Fibroblast of upper back skin (primary cell): ENCODE measurements around the gene C6orf52.
A peak's percentile ranks its signal among the peaks of the same experiment; 100 is the strongest.
"Not testable (repeated sequence)": the region's sequence is repeated elsewhere in the genome, so short reads cannot be mapped to it uniquely, and the experiment has no call there.

Experiments used
- DNase-seq: peaks from one replicate; pipeline ENCODE4 v3.0.0-alpha.2; 2013

The C6orf52 gene

DNA sequence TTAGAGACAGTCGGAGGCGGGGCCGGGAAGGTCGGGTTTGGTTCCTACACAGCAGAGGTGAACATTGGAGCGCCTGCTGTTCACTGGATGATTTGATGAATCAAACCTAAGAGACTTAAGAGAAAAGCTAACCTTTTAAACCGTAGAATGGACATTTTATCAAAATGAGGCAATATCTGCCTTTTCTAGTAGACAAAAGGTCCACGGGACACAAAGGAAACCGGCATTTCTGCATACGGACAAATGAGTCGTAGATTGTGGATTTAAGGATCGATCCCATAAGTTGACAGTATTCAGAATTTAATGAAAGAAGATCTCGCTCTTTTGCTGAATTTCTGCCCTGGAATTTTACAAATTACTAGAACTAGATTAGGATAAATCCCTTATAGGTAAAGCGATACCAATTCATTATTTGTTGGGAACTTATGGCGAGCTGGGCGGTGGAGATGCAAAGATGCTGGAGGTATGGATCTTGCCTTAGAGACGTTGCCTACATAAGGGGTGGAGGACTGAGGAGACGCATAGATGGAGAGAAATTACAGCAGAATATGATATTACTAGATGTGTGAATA is 756 bp upstream of the C6orf52 start:
- DNase-seq = no peak

DNA sequence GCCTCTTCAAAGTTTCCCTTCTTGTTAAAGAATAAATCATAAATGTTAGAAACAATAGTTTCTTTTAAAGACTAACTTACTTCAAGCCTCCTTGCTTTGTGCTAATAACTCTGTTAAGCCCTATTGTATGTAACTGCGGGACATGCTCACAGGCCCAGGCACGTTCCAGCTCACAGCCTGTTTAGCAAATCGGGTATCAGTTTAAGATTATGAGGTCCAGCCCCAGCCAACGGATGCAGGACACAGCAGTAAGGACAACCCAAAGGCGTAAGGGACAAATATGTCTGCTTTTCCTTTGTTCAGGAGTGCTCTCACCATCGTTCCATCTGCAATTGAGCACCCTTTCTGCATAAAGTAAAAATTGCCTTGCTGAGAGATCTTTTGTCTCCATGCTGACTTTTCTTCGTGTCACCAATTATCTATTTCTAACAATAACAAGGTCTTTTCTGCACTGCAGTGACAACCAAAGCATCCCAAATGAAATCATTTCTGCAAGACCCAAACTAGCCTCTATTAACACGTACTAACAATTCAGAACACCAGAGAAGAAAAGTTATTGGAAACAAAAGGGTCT is 1.4 kb downstream of the C6orf52 start:
- DNase-seq = no peak

DNA sequence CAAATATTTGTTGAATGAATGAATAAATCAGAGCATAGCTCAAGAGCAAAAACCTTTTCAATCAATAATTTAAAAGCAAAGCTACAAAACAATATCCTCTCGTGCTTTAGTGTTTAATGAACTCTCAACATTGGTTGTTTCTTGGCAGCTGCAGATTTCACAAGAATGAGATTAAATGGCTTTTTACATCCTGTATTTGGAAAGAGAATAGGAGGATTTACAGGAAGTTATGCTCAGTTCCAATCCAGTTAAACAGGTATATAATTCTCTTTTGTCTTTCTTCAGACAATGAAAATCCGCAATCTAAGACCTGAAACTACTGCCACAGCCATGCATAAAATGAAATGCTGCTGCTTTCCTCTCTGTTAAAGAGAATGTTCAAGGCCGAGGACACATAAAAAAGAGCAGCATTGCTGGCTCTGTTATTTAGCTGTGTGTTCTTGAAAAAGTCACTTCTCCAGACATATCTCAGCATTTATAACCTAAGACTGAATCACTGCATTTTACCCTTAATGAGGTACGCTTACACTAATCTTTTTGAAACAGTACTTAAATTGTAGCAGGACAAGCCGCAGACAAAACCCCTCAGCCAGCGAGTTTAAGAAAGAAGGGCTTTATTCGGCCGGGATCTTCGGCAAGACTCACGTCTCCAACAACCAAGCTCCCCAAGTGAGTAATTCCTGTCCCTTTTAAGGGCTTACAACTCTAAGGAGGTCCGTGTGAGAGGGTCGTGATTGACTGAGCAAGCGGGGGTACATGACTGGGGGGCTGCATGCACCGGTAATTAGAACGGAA is 3.6 kb downstream of the C6orf52 start:
- no peak for DNase-seq

DNA sequence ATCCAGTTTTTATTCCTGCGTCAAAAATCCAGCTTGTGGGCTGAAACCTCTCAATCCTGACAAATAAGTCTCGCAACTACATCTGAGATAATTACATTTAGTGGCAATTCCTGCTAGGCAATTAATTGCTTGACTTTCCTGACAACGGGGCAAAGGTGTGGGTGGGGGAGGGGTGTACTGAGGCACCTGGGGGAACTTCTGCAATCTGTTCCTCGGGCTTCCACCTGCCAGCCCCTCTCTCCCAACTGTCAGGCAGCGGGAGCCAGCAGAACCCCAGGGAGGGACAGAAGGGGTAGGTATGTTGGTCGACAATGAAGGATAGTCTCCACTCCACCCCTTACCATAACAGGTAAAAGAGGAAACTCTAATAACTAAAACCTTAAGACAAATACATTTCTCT is 6.8 kb downstream of the C6orf52 start:
- no peak for DNase-seq

DNA sequence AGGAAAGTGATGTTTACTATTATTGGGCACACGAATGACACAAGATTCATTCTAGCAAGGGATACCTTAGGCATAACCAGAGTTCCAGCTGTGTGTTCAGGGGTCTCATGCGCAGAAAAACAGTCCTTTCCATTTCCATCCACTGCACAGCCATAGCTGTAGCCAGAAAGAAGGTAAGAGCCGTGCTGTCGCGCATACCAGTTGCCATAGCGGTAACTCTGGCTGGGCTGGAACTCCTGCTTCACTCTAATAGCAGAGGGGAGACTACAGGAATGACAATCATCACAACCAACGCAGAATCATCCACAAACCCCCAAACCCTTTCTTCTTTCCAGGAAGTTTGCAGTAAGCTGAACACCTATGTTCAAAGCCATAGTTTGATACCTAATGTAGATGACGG is 7.5 kb downstream of the C6orf52 start:
- no peak for DNase-seq

DNA sequence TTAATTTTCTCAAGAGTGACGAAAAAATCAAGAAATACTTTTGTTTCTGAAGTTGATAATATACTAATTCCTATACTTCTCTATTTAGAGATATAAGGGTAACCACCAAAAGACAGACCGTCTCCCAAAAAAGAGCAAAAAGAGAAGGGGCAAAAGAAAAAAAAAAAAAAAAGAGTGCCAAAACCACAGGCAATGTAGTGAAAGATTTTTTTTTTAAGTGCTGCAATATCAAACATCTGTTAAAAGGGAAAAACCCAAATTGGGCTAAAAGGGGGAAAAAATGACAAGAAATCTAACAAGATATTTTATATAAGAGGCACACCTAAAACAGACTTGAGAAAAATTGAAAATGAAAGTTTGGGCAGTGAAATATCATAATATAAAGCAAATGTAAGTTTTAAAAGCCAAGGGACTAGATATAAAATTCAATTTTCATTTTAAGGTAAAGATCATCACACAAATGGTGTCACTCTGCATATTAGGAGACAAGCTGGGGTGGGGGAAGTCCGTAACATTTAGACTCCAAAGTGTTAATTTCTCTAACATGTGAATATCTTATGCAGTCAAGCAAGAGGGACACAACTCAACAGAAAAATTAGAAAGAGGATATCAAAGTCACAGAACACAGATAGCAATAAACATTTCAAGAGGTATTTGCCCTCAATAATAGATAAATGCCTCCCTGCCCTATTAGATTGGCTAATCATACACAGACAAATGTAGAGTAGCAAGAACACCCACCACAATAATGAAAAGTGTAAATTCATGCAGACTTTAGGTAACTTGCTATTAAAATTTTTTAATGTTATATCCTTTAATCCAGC is 9.1 kb downstream of the C6orf52 start:
- DNase-seq = no peak

DNA sequence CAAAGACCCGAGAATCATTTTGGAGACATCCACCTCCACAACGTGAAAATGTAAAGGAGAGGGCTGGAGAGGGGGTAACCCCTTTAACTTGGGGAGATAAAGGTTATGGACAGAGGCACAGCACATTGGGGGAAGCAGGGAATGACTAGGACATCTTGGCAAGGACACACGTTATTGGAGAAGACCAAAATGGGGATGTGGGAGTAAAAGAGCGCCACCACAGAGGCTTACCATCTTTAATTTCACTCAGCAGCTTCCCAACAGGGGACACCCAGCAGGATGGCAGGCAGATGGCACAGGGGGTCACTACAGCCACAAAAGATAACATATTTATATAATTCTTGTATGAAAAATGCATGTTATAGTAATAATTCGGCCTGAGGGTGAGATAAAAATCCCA is 9.8 kb downstream of the C6orf52 start:
- no peak for DNase-seq

DNA sequence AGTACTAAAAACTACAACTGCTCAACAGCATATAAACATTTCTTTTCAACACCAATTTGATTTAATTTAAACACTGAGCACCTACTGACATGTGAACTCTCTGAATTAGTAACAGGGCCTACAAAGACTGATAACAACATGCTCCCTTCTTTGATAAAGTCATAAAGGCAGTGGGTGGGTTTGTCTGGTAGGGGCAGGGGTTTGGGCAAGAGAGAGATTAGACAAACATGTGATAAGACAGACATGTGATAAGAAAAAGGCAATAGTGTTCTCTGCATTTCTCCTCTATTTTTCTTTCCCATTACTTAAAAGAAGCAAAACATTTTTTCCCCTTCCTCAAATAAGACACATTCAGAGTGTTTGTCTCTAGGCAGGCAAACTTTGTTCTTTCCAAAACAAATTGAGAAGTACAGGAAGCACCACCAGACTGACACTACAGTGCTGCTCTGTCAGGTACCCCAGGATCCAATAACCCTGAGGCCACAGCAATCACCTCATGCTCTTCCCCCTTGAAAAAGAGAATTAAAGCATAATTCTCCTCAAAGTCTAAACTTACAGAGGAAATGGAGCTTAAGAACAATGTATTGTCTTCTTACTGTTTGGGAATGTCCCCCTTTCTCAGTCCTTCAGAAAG is 11.9 kb downstream of the C6orf52 start:
- DNase-seq = no peak

DNA sequence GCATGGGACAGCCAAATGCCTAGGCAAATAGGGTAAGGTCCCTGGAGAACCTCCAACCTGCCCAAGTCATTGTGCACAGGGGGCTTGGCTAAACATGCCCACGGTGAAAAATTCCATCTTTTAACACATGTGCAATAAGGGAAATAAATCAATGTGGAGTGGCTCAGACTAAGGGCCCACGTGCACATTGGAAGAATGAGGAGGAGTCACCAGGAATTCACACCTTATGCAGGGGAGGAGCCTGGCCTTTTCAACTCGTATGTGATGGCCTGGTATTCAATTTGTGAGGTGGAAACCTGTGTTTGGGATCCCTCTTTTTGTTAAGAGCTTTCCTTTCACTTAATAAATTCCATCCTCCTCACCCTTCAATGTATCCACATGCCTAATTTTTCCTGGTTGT is 12.6 kb downstream of the C6orf52 start:
- no peak for DNase-seq

DNA sequence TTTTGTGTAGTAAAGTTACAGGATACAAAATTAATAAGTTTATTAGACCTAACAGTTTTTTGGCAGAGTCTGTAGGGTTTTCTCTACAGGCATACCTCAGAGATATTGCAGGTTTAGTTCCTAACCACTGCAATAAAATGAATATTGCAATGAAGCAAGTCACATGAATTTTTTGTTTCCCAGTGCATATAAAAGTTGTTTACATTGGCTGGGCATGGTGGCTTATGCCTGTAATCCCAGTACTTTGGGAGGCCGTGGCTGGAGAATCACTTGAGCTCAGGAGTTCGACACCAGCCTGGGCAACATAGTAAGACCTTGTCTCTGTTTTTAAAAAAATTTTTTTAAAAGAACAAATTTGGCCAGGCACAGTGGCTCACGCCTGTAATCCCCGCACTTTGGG is 16.0 kb downstream of the C6orf52 start:
- DNase-seq = no peak

DNA sequence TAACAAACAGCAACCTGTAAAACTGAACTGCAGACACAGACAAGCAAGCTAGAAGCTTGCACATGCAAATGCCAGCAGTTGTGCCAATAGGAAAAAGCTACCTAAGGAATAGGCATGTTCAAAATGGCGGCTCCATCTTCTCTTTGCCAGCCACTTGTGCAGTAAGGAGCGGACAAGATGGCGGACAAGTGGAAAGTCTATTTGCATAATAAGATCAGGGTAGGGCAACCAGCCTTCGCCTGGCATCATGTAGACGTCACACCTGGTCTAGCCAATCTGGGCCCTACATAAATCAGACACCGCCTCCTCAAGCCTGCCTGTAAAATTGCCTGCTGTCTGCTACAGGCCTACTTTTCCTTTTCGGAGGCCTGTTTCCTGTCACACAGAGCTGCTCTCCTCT is 18.0 kb downstream of the C6orf52 start:
- DNase-seq = no peak

DNA sequence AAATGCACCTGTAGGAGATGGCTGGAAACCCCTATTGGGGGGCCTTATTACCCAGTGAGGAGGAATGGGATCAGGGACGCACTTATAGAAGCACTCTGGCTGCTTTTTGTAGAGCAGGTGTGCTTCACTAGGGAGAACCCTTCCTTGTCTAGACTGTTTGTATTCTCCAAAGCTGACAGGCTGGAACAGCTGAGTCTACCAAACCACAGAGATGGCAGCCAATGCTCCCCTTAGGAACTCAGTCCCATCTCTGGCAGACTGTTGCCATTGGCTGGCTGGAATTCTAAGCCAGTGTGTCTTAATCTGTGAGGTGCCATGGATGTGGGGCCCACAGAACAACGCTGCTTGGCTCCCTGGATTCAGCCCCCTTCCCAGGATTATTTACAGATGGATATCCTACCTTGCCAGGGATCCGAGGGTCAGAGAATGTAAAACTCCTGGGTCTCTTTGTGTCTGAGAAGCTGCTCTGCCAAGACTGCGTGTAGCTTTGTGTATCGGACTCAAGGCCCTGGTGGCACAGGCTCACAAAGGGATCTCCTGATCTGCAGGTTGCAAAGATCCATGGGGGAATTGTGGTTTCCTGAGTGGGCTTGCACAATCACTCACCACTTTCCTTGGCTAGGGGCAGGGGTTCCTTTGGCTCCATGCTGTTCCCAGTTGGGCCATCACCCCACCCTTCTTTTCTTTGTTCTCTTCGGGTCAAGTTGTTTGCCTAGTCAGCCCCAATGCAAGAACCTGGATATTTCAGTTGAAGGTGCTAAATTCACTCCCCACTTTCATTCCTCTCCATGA is 26.1 kb downstream of the C6orf52 start:
- no peak for DNase-seq

DNA sequence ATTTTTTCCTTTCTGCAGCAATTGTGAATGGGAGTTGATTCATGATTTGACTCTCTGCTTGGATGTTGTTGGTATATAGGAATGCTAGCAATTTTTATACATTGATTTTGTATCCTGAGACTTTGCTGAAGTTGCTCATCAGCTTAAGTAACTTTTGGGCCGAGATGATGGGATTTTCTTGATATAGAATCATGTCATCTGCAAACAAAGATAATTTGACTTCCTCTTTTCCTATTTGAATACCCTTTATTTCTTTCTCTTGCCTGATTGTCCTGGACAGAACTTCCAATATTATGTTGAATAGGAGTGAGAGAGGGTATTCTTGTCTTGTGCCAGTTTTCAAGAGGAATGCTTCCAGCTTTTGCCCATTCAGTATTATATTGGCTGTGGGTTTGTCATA is 28.8 kb downstream of the C6orf52 start:
- not testable (repeated sequence) for DNase-seq

DNA sequence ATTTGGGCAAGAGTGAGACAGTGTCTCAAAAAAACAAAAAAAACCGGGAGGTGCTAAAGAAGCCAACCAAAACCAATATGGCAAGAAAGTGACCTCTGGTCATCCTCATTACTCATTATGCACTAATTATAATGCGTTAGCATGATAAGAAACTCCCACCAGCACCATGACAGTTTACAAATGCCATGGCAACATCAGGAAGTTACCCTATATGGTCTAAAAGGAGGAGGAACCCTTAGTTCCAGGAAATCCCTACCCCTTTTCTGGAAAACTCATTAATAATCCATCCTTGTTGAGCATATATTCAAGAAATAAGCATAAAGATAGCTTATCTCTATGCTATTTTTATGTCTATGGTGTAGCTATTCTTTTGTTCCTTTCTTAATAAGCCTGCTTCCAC is 31.7 kb downstream of the C6orf52 start:
- DNase-seq = no peak

DNA sequence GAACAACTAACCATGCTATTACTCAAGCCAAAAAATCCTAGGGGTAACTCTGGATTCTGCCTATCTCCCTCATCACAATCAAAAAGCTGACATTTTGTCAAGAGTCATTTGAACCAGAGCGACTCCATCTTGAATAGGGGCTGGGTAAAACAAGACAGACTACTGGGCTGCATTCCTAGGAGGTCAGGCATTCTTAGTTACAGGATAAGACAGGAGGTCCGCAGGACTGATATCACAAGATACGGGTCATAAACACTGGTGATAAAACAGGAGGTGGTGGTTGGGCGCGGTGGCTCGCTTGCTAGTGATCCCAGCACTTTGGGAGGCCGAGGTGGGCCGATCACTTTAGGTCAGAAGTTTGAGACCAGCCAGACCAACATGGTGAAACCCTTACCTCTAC is 32.2 kb downstream of the C6orf52 start:
- no peak for DNase-seq

DNA sequence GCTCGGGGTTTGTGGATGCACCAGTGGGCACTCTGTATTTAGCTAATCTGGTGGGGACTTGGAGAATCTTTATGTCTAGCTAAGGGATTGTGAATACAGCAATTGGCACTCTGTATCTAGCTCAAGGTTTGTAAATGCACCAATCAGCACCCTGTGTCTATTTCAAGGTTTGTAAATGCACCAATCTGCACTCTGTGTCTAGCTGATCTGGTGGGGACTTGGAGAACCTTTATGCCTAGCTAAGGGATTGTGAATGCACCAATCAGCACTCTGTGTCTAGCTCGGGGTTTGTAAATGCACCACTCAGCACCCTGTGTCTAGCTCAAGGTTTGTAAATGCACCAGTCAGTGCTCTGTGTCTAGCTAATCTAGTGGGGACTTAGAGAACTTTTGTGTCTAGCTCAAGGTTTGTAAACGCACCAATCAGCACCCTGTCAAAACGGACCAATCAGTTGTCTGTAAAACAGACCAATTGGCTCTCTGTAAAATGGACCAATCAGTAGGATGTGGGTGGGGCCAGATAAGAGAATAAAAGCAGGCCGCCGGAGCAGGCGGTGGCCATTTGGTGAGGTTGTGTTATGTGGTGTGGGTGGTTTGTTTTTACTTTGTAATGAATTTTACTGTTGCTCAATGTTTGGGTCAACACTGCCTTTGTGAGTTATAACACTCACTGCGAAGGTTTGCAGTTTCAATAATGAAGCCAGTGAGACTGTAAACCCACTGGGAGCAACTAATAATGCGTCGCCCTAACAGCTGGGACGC is 33.8 kb downstream of the C6orf52 start:
- DNase-seq = not testable (repeated sequence)

DNA sequence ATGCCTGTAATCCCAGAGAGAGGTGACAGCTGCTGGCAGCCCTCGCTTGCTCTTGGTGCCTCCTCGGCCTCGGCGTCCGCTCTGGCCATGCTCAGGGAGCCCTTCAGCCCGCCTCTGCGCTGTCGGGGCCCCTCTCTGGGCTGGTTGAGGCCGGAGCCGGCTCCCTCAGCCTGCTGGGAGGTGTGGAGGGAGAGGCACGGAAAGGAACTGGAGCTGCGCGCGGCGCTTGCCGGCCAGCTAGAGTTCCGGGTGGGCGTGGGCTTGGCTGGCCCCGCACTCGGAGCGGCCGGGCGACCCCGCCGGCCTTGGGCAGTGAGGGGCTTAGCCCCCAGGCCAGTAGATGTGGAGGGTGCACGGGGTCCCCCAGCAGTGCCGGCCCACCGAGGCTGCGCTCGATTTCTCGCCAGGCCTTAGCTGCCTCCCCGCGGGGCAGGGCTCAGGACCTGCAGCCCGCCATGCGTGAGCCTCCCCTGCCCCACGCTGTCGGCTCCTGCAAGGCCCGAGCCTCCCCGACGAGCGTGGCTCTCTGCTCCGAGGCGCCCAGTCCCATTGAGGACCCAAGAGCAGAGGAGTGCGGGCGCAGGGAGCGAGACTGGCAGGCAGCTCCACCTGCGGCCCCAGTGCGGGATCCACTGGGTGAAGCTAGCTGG is 34.6 kb downstream of the C6orf52 start:
- peak; percentile 2 for DNase-seq

DNA sequence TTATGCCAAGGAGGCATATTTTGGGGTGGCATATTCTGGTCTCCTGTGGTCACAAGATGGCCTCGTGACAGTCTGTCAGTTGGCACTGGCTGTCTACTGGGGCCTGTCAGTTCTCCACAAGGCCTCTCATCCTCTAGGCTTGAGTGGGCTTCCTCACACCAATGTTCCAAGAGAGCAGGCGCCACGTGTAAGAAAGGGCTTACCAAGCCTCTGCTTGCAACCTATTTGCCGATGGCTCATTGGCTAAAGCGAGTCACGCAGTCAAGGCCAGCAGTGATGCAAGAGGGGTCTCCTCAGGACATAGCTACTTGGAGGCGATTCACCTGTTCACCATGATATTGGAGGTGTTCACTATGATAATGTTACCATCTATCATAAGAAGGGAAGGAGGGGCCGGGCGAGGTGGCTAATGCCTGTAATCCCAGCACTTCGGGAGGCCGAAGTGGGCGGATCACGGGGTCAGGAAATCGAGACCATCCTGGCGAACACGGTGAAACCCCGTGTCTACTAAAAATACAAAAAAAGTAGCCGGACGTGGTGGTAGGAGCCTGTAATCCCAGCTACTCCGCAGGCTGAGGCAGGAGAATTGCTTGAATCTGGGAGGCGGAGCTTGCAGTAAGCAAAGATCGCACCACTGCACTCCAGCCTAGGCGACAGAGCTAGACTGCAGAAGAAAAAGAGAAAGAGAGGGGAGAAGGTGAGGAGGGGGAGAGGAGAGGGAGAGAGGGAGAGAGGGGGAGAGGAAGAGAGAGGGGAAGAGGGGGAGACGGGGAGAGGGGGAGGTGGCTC is 35.3 kb downstream of the C6orf52 start:
- DNase-seq = no peak

DNA sequence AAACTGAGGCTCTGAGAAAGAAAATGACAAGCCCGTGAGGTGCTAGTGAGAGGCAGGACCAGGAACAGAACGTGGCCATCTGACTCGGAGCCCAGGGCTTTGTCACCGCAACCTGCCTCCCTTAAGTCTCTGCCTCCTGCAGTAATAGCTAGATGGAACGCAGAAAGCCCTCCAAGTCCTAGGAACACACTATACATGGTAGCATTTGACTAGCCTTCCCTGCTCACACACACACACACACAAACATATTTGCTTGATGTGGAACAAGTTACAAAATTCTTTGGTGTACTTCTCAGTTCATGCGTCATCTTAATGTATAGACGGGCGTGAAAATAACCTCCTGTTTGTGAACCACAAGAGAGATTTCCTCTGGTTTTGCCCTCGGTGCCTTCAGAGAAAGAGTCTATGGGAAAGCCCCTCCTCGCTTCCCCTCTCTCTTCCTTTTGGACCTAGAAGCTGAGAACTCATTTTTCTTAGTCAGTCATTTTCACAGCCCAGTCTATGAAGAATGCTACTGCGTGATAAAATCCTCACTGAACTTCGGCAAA is 38.8 kb downstream of the C6orf52 start:
- DNase-seq = no peak

DNA sequence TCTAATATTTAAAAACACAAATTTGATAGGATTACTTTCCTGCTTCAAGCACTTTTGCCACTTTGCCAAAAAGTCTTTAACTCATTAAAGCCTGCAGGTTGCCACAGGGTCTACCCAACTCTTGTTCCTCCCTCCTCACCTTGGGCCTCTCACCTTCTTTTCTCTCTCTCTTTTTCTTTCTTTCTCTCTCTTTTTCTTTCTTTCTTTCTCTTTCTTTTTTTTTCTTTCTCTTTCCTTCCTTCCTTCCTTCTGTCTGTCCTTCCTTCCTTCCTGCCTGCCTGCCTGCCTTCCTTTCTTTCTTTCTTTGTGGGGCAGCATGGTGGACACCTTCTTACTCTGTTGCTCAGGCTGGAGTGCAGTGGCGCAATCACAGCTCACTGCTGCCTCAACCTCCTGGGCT is 50.2 kb downstream of the C6orf52 start:
- DNase-seq = no peak
